Sigmoid colon (tissue), 7 donors: ENCODE data around the gene MED13L. TPM values are rescaled to one million over a fixed set of nuclear protein-coding genes. Genes with fewer than 3 reads are reported as not detected.

Source experiments
- DNase-seq: peaks from one replicate; pipeline ENCODE4 v3.0.0-alpha.2; 2019
- H3K27ac ChIP-seq, 4 donors: fragments of 200-600 bp; sonication (generic); one replicate each; pipeline ENCODE4 v1.5.1; 2016 to 2019; ENCODE audit warnings: mild to moderate bottlenecking in 1 of 4
- H3K27me3 ChIP-seq, 3 donors: fragments of 200-600 bp; sonication (generic); one replicate each; pipeline ENCODE4 v1.5.1; 2019; ENCODE audit warnings: mild to moderate bottlenecking in 1 of 3
- H3K36me3 ChIP-seq, 4 donors: fragments of 200-600 bp; sonication (generic); one replicate each; pipeline ENCODE4 v1.5.1; 2016 to 2019
- H3K4me1 ChIP-seq, 4 donors: fragments of 200-600 bp; sonication (generic); one replicate each; pipeline ENCODE4 v1.5.1; 2017 to 2019
- H3K4me3 ChIP-seq, 4 donors: fragments of 200-600 bp; sonication (generic); one replicate each; pipeline ENCODE4 v1.5.1; 2017 to 2019; ENCODE audit warnings: mild to moderate bottlenecking in 2 of 4, moderate library complexity in 1 of 4
- H3K9me3 ChIP-seq, 4 donors: fragments of 200-600 bp in 3 of 4; sonication (generic) in 3 of 4; one replicate each; pipeline versions ENCODE4 v1.5.1 to v1.6.1; 2013 to 2019
- EP300 ChIP-seq, 4 donors: sonication (generic); formaldehyde crosslinking; IDR thresholded peaks; one replicate each; pipeline ENCODE4 v1.6.1; 2017; ENCODE audit warnings: antibody characterized with exemption in 4 of 4
- POLR2A ChIP-seq, 2 donors: fragments of 450-650 bp; IDR thresholded peaks; one replicate each; pipeline ENCODE4 v1.6.1; 2016; ENCODE audit warnings: antibody characterized with exemption in 2 of 2, mild to moderate bottlenecking in 2 of 2, moderate library complexity in 2 of 2
- POLR2AphosphoS5 ChIP-seq, 4 donors: sonication (generic); formaldehyde crosslinking; IDR thresholded peaks; one replicate each; pipeline ENCODE4 v1.6.1; 2017; ENCODE audit warnings: antibody characterized with exemption in 4 of 4
- WGBS, 2 donors: extraction: QIAGEN DNeasy Blood & Tissue Kit; methylation state at CpG; one replicate each; pipeline ENCODE4 v1.1.7; 2013; 5-methylcytosine and 5-hydroxymethylcytosine counted together
- intact Hi-C: fragments of 100-400 bp; cut with DNase I; formaldehyde crosslinking; loops from one replicate; pipeline ENCODE4 v1.15.1; 2023
- polyA plus RNA-seq, 3 donors: library from polyadenylated mRNA; stranded (reverse); fragments of 200-250 nt; gene quantifications; one replicate each; pipeline ENCODE4 v1.2.3, GENCODE V29; 2013
- total RNA-seq, 4 donors: library from RNA; depleted of rRNA; stranded (reverse); fragments of >200 nt; gene quantifications; one replicate each; pipeline ENCODE4 v1.1.0, GENCODE V29; 2016
- TF ChIP-seq, protein P1 (sequence below), 4 experiments: fragments of 450-650 bp in 3 of 4; fragments of 200-600 bp in 1 of 4; IDR thresholded peaks; one replicate each; pipeline ENCODE4 v1.5.1; 2016 to 2019; ENCODE audit warnings: antibody characterized with exemption in 4 of 4, mild to moderate bottlenecking in 3 of 4, moderate library complexity in 2 of 4
- donor health status: healthy with polysubstance abuse.
- donor health status: Bipolar disorder and iron deficiency.
- donor health status: healthy.

Gene MED13L
- total and polyA plus RNA-seq, 7 donors = 12.5 to 246 (median 151) TPM

DNA sequence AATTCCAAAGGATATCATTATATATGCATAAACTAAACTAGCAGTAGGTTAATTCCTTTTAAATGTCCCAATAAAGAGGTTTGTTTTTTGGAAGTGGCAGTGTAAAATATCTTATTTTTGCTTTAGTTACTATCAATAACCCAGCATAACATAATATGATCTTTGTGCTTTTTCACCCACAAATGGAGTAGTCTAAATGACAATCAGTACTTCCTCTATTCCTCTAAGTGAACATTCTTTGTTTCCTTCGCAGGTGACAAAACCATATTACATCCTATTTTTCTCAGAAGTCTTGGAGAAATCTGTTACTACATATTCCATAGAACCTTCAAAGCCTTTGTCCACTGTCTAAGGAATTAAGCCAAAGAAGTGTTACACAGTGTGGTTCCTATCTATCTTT is 62.5 kb downstream of the MED13L start:
- H3K9me3 ChIP-seq = no peaks in the 10 kb centered on the region
- TF ChIP-seq POLR2AphosphoS5 (IDR thresholded peaks at IDR 0.05) = no peak
- no peak for TF ChIP-seq EP300 (IDR thresholded peaks at IDR 0.05)
- TF ChIP-seq POLR2A (IDR thresholded peaks at IDR 0.05) = no peak
- TF ChIP-seq, protein P1, sequence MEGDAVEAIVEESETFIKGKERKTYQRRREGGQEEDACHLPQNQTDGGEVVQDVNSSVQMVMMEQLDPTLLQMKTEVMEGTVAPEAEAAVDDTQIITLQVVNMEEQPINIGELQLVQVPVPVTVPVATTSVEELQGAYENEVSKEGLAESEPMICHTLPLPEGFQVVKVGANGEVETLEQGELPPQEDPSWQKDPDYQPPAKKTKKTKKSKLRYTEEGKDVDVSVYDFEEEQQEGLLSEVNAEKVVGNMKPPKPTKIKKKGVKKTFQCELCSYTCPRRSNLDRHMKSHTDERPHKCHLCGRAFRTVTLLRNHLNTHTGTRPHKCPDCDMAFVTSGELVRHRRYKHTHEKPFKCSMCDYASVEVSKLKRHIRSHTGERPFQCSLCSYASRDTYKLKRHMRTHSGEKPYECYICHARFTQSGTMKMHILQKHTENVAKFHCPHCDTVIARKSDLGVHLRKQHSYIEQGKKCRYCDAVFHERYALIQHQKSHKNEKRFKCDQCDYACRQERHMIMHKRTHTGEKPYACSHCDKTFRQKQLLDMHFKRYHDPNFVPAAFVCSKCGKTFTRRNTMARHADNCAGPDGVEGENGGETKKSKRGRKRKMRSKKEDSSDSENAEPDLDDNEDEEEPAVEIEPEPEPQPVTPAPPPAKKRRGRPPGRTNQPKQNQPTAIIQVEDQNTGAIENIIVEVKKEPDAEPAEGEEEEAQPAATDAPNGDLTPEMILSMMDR (IDR thresholded peaks at IDR 0.05) = no peak
- peaks cover 0 to 74% (median 50%) of the 10 kb centered on the region in 4 donors for H3K4me1 ChIP-seq
- no peaks in the 10 kb centered on the region for H3K27me3 ChIP-seq
- no peaks in the 10 kb centered on the region for H3K36me3 ChIP-seq
- no peak for DNase-seq
- WGBS, 2 donors = 61 to 83% methylated on average over 1 of the region's 1 CpG
- H3K4me3 ChIP-seq = no peak overlapping the region
- no peak overlapping the region for H3K27ac ChIP-seq
- intact Hi-C loops = no loop called here

DNA sequence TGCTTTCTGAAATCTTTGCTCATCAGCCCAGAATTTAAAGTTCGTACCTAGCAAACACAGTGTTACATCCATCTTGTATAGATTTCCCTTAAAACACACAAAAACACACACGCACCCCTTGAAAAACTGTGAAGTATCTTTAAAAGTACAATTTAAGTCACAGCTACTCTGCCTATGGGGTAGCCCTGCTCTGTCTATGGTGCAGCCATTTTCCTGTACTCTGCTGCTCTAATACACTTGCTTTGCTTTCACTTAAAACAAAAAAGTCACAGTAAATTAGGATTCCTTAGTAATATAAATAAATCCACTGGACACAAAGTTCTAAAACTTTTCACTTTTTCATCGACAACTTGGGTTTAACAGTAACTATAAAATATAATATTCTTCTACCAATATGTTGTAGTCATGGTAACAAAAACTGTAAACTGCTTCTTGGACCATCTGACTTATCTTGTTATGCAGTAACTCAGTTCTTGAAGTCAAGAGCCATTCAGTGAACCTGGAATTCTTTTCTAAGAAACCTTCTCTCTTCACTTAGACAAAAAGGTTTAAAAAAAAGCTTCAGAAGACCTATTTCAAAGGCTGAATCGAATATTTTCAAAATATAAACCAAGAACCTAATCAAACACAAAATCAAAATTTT is 63.5 kb downstream of the MED13L start:
- no peaks in the 10 kb centered on the region for H3K27me3 ChIP-seq
- H3K9me3 ChIP-seq = no peaks in the 10 kb centered on the region
- H3K4me1 ChIP-seq = peaks cover 0 to 81% (median 53%) of the 10 kb centered on the region in 4 donors
- no peak overlapping the region for H3K27ac ChIP-seq
- no peak for DNase-seq
- intact Hi-C loops = no loop called here
- H3K36me3 ChIP-seq = no peaks in the 10 kb centered on the region
- no peak overlapping the region for H3K4me3 ChIP-seq
- TF ChIP-seq POLR2A (IDR thresholded peaks at IDR 0.05) (no peak), POLR2AphosphoS5 (IDR thresholded peaks at IDR 0.05) (no peak), EP300 (IDR thresholded peaks at IDR 0.05) (no peak)
- TF ChIP-seq, protein P1 (IDR thresholded peaks at IDR 0.05) = no peak
- 76 to 86% methylated on average over 4 of the region's 4 CpGs for WGBS, 2 donors

DNA sequence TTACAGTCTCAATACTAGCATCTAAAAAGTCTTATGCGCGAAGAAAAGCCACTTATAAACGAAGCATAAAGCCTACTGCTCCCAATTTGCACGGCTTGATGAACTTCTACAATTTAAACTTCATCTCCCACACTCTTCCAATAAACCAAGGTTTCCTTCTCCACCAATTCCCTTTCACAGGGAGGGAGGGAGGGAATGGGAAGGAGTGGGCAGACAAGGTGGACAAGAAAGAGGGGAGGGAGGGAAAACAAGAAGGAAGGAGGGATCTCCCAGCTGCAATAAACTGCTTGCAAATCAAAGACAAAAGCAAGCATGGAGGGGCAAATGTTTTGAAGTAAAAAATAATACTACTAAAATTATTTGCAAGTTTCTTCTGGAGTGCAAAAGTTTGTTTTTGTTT is 64.5 kb downstream of the MED13L start:
- 76 to 79% methylated on average over 4 of the region's 4 CpGs for WGBS, 2 donors
- Histone ChIP-seq H3K4me3 (no peak overlapping the region), H3K27ac (no peak overlapping the region), H3K27me3 (no peaks in the 10 kb centered on the region), H3K4me1 (peaks cover 0 to 71% (median 43%) of the 10 kb centered on the region in 4 donors), H3K36me3 (no peaks in the 10 kb centered on the region), H3K9me3 (no peaks in the 10 kb centered on the region)
- no peak for TF ChIP-seq EP300 (IDR thresholded peaks at IDR 0.05)
- TF ChIP-seq, protein P1 (IDR thresholded peaks at IDR 0.05) = no peak
- TF ChIP-seq POLR2A (IDR thresholded peaks at IDR 0.05) = no peak
- TF ChIP-seq POLR2AphosphoS5 (IDR thresholded peaks at IDR 0.05) = no peak
- DNase-seq = no peak
- intact Hi-C loops = no loop called here

DNA sequence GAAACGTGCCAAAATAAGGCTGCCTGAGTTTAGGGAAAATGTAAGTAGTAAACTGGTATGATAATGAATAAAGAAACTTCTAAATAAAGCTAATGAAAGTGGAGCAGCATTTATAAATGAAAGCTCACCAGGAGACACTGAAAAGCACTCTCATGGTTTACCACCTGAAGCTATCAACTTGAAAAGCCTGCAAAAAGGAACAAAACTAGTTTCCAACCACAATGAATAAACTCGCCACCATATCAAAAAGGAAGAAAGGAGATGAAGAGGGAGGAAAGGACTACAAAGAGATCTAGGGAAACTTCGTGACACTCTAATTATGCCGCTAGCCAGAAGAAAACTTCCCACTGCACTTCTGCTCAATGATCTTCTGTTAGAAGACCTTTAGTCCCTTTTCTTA is 66.7 kb downstream of the MED13L start:
- no peak overlapping the region for H3K27ac ChIP-seq
- no peak overlapping the region for H3K4me3 ChIP-seq
- no peaks in the 10 kb centered on the region for H3K9me3 ChIP-seq
- no peaks in the 10 kb centered on the region for H3K36me3 ChIP-seq
- intact Hi-C loops = no loop called here
- DNase-seq = no peak
- TF ChIP-seq, protein P1 (IDR thresholded peaks at IDR 0.05) = no peak
- no peak for TF ChIP-seq POLR2AphosphoS5 (IDR thresholded peaks at IDR 0.05)
- no peak for TF ChIP-seq EP300 (IDR thresholded peaks at IDR 0.05)
- TF ChIP-seq POLR2A (IDR thresholded peaks at IDR 0.05) = no peak
- WGBS, 2 donors = 58 to 82% methylated on average over 4 of the region's 4 CpGs
- H3K4me1 ChIP-seq = peaks cover 0 to 51% (median 36%) of the 10 kb centered on the region in 4 donors
- no peaks in the 10 kb centered on the region for H3K27me3 ChIP-seq

DNA sequence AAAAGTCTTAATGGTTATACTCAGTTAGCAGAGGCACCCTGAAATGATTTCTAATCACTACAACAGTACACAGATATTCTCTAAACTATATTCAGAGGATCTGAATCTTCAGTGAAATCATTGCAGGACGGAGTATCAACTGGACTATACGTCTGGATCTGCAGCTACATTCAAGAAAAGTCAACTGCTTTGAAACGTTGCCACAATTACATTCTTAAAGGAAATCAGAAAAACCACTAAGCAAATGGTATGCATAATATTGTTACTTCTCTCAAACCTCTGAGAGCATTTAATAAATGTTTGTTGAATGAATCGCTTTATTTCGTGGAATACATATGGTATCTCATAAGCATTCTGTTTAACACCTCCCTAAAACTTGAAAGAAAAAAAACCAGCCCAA is 67.4 kb downstream of the MED13L start:
- DNase-seq = no peak
- intact Hi-C loops = no loop called here
- H3K9me3 ChIP-seq = no peaks in the 10 kb centered on the region
- no peak overlapping the region for H3K4me3 ChIP-seq
- H3K27ac ChIP-seq = no peak overlapping the region
- H3K36me3 ChIP-seq = no peaks in the 10 kb centered on the region
- H3K27me3 ChIP-seq = no peaks in the 10 kb centered on the region
- TF ChIP-seq POLR2AphosphoS5 (IDR thresholded peaks at IDR 0.05) (no peak), EP300 (IDR thresholded peaks at IDR 0.05) (no peak), POLR2A (IDR thresholded peaks at IDR 0.05) (no peak)
- TF ChIP-seq, protein P1 (IDR thresholded peaks at IDR 0.05) = no peak
- 72 to 80% methylated on average over 5 of the region's 5 CpGs for WGBS, 2 donors
- peaks cover 0 to 48% (median 33%) of the 10 kb centered on the region in 4 donors for H3K4me1 ChIP-seq
